H1 (cell line): ENCODE measurements around the gene TMEM163. TPM values are rescaled to one million over a fixed set of nuclear protein-coding genes. Genes with fewer than 3 reads are reported as not detected.

ENCODE experiments used
- CTCF ChIA-PET: fragments of 300-600 bp; sonication (Branson Sonifier 250); formaldehyde crosslinking; loops from one replicate; lab custom pipeline; 2021; ENCODE audit not compliant: partially characterized antibody; lab: Charles Lee
- POLR2A ChIA-PET: fragments of 300-600 bp; sonication (Branson Sonifier 250); formaldehyde crosslinking; loops from one replicate; lab custom pipeline; 2021; ENCODE audit warnings: inconsistent platforms; ENCODE audit not compliant: partially characterized antibody; lab: Charles Lee
- DNase-seq, 2 experiments: peaks; one replicate each; pipeline versions ENCODE4 v3.0.0 to v3.0.0-alpha.2; 2010 to 2022; ENCODE audit warnings: low spot score in 2 of 2, low read depth in 1 of 2, mixed read lengths in 1 of 2
- FAIRE-seq: peaks from 2 replicates; lab custom pipeline; 2011; peaks lifted over from hg19 to GRCh38; lab: Jason Lieb, UNC
- H2AFZ ChIP-seq: 2 replicates; pipeline ENCODE4 v1.8.1; 2012; ENCODE audit warnings: low read length, inconsistent platforms
- H2AK5ac ChIP-seq: 2 replicates; pipeline ENCODE4 v1.6.1; 2013; ENCODE audit warnings: low read depth, low read length
- H2BK120ac ChIP-seq: replicated peaks from 2 replicates; pipeline ENCODE3; 2013; ENCODE audit warnings: low read depth, low read length, inconsistent platforms
- H2BK12ac ChIP-seq: 2 replicates; pipeline ENCODE4 v1.6.1; 2013; ENCODE audit warnings: low read depth, low read length
- H2BK15ac ChIP-seq: 2 replicates; pipeline ENCODE4 v1.6.1; 2013; ENCODE audit warnings: low read length
- H2BK20ac ChIP-seq: 2 replicates; pipeline ENCODE4 v1.6.1; 2013; ENCODE audit warnings: low read length
- H2BK5ac ChIP-seq: 2 replicates; pipeline ENCODE4 v1.6.1; 2013; ENCODE audit warnings: low read depth, low read length
- H3K14ac ChIP-seq: 2 replicates; pipeline ENCODE4 v1.6.1; 2013; ENCODE audit warnings: inconsistent platforms; ENCODE audit not compliant: insufficient read length
- H3K18ac ChIP-seq: 2 replicates; pipeline ENCODE4 v1.6.1; 2013; ENCODE audit warnings: low read length; ENCODE audit errors: extremely low read depth
- H3K23ac ChIP-seq: 2 replicates; pipeline ENCODE4 v1.6.1; 2013; ENCODE audit warnings: inconsistent platforms; ENCODE audit not compliant: insufficient read length
- H3K23me2 ChIP-seq: 2 replicates; pipeline ENCODE4 v1.6.1; 2013; ENCODE audit warnings: low read depth, low read length
- H3K27ac ChIP-seq: 2 replicates; pipeline ENCODE4 v1.6.1; 2011; ENCODE audit warnings: low read depth, low read length, inconsistent platforms
- H3K27me3 ChIP-seq, 4 experiments: replicated peaks in 1 of 4; 1 replicate in 1 of 4; 2 replicates in 3 of 4; pipeline versions ENCODE4 v1.6.1 to v1.8.1; 2011 to 2013; ENCODE audit warnings: low read length in 3 of 4, mild to moderate bottlenecking in 3 of 4, inconsistent platforms in 2 of 4, mixed read lengths in 2 of 4, moderate library complexity in 1 of 4; ENCODE audit not compliant: control insufficient read depth in 3 of 4, insufficient read depth in 3 of 4; ENCODE audit errors: extremely low read depth in 1 of 4
- H3K36me3 ChIP-seq, 4 experiments: 2 replicates each; pipeline versions ENCODE4 v1.6.1 to v1.8.1; 2011 to 2013; ENCODE audit warnings: mild to moderate bottlenecking in 4 of 4, low read length in 3 of 4, moderate library complexity in 2 of 4, control low read depth in 1 of 4, inconsistent platforms in 1 of 4; ENCODE audit not compliant: insufficient read depth in 4 of 4, control insufficient read depth in 2 of 4
- H3K4ac ChIP-seq: replicated peaks from 2 replicates; pipeline ENCODE3; 2013; ENCODE audit warnings: low read length, low read depth, mixed read lengths, inconsistent platforms; ENCODE audit not compliant: insufficient read length
- H3K4me1 ChIP-seq, 4 experiments: replicated peaks in 1 of 4; 1 replicate in 1 of 4; 2 replicates in 3 of 4; pipeline versions ENCODE4 v1.6.1 to v1.8.1; 2011 to 2013; ENCODE audit warnings: low read length in 3 of 4, inconsistent platforms in 2 of 4, mixed read lengths in 1 of 4; ENCODE audit not compliant: insufficient read depth in 4 of 4, control insufficient read depth in 3 of 4
- H3K4me2 ChIP-seq, 2 experiments: 2 replicates each; pipeline versions ENCODE4 v1.6.1 to v1.8.1; 2011 to 2013; ENCODE audit warnings: low read depth in 2 of 2, low read length in 2 of 2, control low read depth in 1 of 2, inconsistent platforms in 1 of 2, mild to moderate bottlenecking in 1 of 2; ENCODE audit not compliant: insufficient read depth in 1 of 2
- H3K4me3 ChIP-seq, 4 experiments: fragments of 200-600, 300-600 bp in 1 of 4; sonication (generic), shearing (Covaris generic), sonication (Bioruptor Twin) in 1 of 4; 2 replicates each; pipeline versions ENCODE4 v1.5.1 to v1.8.1; 2011 to 2016; ENCODE audit warnings: low read length in 4 of 4, low read depth in 3 of 4, control low read depth in 2 of 4, inconsistent platforms in 2 of 4, mild to moderate bottlenecking in 2 of 4, mixed read lengths in 1 of 4, moderate library complexity in 1 of 4; ENCODE audit not compliant: insufficient read depth in 2 of 4; ENCODE audit errors: extremely low read depth in 1 of 4
- H3K56ac ChIP-seq: replicated peaks from 2 replicates; pipeline ENCODE3; 2013; ENCODE audit warnings: low read depth, mild to moderate bottlenecking, mixed read lengths, low read length, inconsistent platforms; ENCODE audit not compliant: insufficient read length
- H3K79me1 ChIP-seq: 2 replicates; pipeline ENCODE4 v1.6.1; 2013; ENCODE audit warnings: low read depth, low read length, control low read depth
- H3K79me2 ChIP-seq, 2 experiments: 2 replicates each; pipeline versions ENCODE4 v1.6.1 to v1.8.1; 2012 to 2013; ENCODE audit warnings: low read length in 2 of 2, mild to moderate bottlenecking in 2 of 2, inconsistent platforms in 1 of 2; ENCODE audit not compliant: insufficient read depth in 2 of 2, control insufficient read depth in 1 of 2
- H3K9ac ChIP-seq, 4 experiments: replicated peaks in 1 of 4; 1 replicate in 1 of 4; 2 replicates in 3 of 4; pipeline versions ENCODE4 v1.6.1 to v1.8.1; 2011 to 2013; ENCODE audit warnings: low read depth in 3 of 4, low read length in 3 of 4, control low read depth in 2 of 4, mild to moderate bottlenecking in 2 of 4, moderate library complexity in 2 of 4, inconsistent platforms in 1 of 4; ENCODE audit errors: extremely low read depth in 1 of 4
- H3K9me3 ChIP-seq, 2 experiments: 2 replicates each; pipeline versions ENCODE4 v1.6.1 to v1.8.1; 2012 to 2013; ENCODE audit warnings: mild to moderate bottlenecking in 2 of 2, moderate library complexity in 2 of 2, control low read depth in 1 of 2, inconsistent platforms in 1 of 2, low read depth in 1 of 2, low read length in 1 of 2, mixed read lengths in 1 of 2; ENCODE audit not compliant: insufficient read depth in 2 of 2
- H4K20me1 ChIP-seq, 2 experiments: replicated peaks in 1 of 2; 2 replicates each; pipeline versions ENCODE3 to v1.8.1; 2011 to 2013; ENCODE audit warnings: inconsistent platforms in 2 of 2, low read length in 2 of 2, mild to moderate bottlenecking in 1 of 2; ENCODE audit not compliant: insufficient read depth in 2 of 2, control insufficient read depth in 1 of 2
- H4K5ac ChIP-seq: 2 replicates; pipeline ENCODE4 v1.6.1; 2013; ENCODE audit warnings: low read length, low read depth, mixed read lengths, inconsistent platforms; ENCODE audit not compliant: insufficient read length
- H4K8ac ChIP-seq: 2 replicates; pipeline ENCODE4 v1.8.0; 2013; ENCODE audit warnings: mild to moderate bottlenecking, moderate library complexity, low read length, inconsistent platforms; ENCODE audit not compliant: insufficient read depth; ENCODE audit errors: extremely low read depth
- H4K91ac ChIP-seq: replicated peaks from 2 replicates; pipeline ENCODE3; 2013; ENCODE audit warnings: low read length, mixed read lengths, inconsistent platforms; ENCODE audit not compliant: insufficient read length
- CEBPB ChIP-seq: IDR thresholded peaks from 2 replicates; pipeline ENCODE4 v1.6.1; 2012; ENCODE audit warnings: low read depth, low read length
- FOSL1 ChIP-seq: IDR thresholded peaks from 2 replicates; pipeline ENCODE4 v1.6.1; 2011; ENCODE audit warnings: mild to moderate bottlenecking, low read depth, low read length, moderate library complexity; ENCODE audit not compliant: insufficient read depth
- WGBS, 2 experiments: shearing (Covaris generic) in 1 of 2; methylation state at CpG; one replicate each; pipeline versions ENCODE4 v1.1.6 to v1.1.7; 2013 to 2015; ENCODE audit warnings: low lambda C conversion rate in 2 of 2, mixed read lengths in 2 of 2, inconsistent platforms in 1 of 2, low coverage in 1 of 2, missing lambda C conversion rate in 1 of 2; ENCODE audit not compliant: insufficient replicate concordance in 2 of 2, insufficient coverage in 1 of 2, insufficient read length in 1 of 2; ENCODE audit errors: extremely low coverage in 1 of 2, missing lambda C conversion rate in 1 of 2; 5-methylcytosine and 5-hydroxymethylcytosine counted together
- polyA plus RNA-seq, 7 experiments: library from polyadenylated mRNA; depleted of rRNA in 3 of 7; stranded (reverse) in 5 of 7; unstranded in 2 of 7; fragments of >200 nt in 5 of 7; fragments of 200-250 nt in 2 of 7; gene quantifications; 1 replicate in 5 of 7; 2 replicates in 1 of 7; 4 replicates in 1 of 7; pipeline versions ENCODE4 v1.2.1 to v1.2.3, GENCODE V29; 2011 to 2013; ENCODE audit warnings: missing spikeins in 2 of 7, mixed read lengths in 2 of 7
- total RNA-seq: library from RNA; stranded (reverse); fragmentation: NEBNext Ultra II Directional; extraction: Animal tissue kit (Norgen Biotek cat#: 25700); gene quantifications from 2 replicates; pipeline ENCODE4 v1.2.1, GENCODE V29; 2021

The TMEM163 gene
- total and polyA plus RNA-seq, 2 of the 8 experiments (the other 6 are each of a cell fraction or from before 2014, with no cell fraction given) = 2.8 to 3.2 TPM

DNA sequence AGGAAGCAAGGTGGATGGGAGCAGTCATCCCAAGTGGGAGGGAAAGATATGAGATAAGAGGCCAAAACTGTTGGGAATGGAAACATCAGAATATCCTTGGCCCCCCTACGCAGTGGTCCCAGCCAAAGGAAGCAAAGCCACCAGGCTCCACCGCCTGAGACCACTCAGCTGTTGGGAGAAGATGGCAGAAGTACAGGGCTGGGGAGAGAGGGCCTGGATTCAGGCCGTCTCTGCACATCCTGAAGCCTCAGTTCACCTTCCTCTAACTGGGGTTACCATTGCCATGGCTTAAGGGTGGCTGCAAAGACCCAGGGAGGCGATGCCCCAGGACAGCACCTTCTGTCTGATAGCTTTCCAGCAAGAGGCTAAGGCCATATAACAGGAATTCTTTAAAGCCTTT lies 271.1 kb downstream of the TMEM163 start:
- Histone ChIP-seq H3K4me2 (no peak overlapping the region), H3K27me3 (no peaks in the 10 kb centered on the region), H3K56ac (no peak overlapping the region), H3K4me1 (no peaks in the 10 kb centered on the region; a peak in 1 of 7 replicates), H3K4me3 (no peak overlapping the region), H4K91ac (no peak overlapping the region), H2BK20ac (no peak overlapping the region), H3K23me2 (no peaks in the 10 kb centered on the region), H3K79me1 (no peaks in the 10 kb centered on the region), H2BK12ac (no peak overlapping the region), H3K23ac (no peak overlapping the region), H3K4ac (no peak overlapping the region), H4K5ac (no peak overlapping the region), H3K27ac (no peak overlapping the region), H4K20me1 (peaks cover 0 to 1% of the 10 kb centered on the region in 2 experiments), H3K79me2 (no peaks in the 10 kb centered on the region), H3K18ac (no peak overlapping the region), H2AK5ac (no peak overlapping the region), H2BK15ac (no peak overlapping the region), H3K14ac (no peak overlapping the region), H3K9ac (no peak overlapping the region), H2BK120ac (no peak overlapping the region), H2BK5ac (no peak overlapping the region), H3K9me3 (no peaks in the 10 kb centered on the region), H2AFZ (no peak overlapping the region), H3K36me3 (no peaks in the 10 kb centered on the region; a peak in 1 of 8 replicates), H4K8ac (no peak overlapping the region)
- WGBS, 2 experiments = 90% methylated on average over 4 of the region's 4 CpGs; no CpG with 5 or more reads in 1 of the 2 experiments
- TF ChIP-seq FOSL1 (no peak), CEBPB (no peak)
- POLR2A ChIA-PET = no interaction called here
- DNase-seq (no peak), FAIRE-seq (no peak)
- CTCF ChIA-PET = interaction anchor here (0.7 to 9.3 kb wide), 13 partner anchors 9 to 604 kb away, joined by 3 to 132 read pairs (median 4); no protein-coding TSS in a partner anchor
